ENCODE results near the gene TMEM163.

Gene TMEM163

DNA sequence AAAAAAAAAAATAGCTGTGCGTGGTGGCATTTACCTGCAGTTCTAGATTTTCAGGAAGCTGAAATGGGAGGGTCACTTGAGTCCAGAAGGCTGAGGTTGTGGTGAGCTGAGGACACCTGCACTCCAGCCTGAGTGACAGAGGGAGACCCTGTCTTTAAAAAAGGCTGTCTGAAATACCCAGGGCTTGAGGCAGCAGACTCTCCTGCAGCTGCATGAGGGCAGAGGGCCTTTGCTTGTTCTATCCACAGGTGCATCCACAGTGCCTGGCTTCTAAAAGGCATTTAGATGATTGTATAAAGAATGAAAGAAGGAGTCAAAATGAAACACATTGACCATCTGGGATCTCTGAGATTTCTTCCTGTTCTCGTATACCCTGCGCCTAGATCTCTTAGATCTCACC is 312.1 kb downstream of the TMEM163 start:
- TF ChIP-seq, protein P1, sequence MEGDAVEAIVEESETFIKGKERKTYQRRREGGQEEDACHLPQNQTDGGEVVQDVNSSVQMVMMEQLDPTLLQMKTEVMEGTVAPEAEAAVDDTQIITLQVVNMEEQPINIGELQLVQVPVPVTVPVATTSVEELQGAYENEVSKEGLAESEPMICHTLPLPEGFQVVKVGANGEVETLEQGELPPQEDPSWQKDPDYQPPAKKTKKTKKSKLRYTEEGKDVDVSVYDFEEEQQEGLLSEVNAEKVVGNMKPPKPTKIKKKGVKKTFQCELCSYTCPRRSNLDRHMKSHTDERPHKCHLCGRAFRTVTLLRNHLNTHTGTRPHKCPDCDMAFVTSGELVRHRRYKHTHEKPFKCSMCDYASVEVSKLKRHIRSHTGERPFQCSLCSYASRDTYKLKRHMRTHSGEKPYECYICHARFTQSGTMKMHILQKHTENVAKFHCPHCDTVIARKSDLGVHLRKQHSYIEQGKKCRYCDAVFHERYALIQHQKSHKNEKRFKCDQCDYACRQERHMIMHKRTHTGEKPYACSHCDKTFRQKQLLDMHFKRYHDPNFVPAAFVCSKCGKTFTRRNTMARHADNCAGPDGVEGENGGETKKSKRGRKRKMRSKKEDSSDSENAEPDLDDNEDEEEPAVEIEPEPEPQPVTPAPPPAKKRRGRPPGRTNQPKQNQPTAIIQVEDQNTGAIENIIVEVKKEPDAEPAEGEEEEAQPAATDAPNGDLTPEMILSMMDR (IDR thresholded peaks at IDR 0.05; ENCODE audit: low read depth, low read length), result no peak
- no peak for DNase-seq (ENCODE audit: low read depth in 2 of 2)

DNA sequence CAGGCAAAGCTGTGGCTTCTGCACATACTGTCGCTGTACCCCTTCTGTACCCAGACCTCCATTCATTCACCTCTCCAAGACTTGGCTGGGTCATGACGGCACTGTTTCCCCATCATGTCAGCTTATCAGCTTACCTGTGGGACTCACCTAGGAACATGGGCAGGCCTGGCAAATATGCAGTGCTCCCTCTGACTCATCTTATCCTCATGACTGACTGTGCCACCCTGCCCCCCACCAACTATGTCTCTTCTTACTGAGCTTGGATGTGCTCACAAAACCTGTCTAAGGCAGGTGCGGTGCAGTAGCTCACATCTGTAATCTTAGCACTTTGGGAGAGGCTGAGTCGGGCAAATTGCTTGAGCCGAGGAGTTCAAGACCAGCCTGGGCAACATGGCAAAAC is 312.5 kb downstream of the TMEM163 start:
- DNase-seq (ENCODE audit: low read depth in 2 of 2), result no peak
- TF ChIP-seq, protein P1 (IDR thresholded peaks at IDR 0.05; ENCODE audit: low read depth, low read length), result no peak
- H3K4me3 ChIP-seq (replicated peaks in 1 of 2; ENCODE audit: low read depth in 2 of 2, low read length in 2 of 2), result no peak overlapping the region

More for the DNA sequence above, 312.1 kb downstream of the TMEM163 start:
- no peak overlapping the region for H3K4me3 ChIP-seq (replicated peaks in 1 of 2; ENCODE audit: low read depth in 2 of 2, low read length in 2 of 2)
